PC-9 (cell line): ENCODE data around the gene MXRA7. TPM values are rescaled to one million over a fixed set of nuclear protein-coding genes. Genes with fewer than 3 reads are reported as not detected.
A peak's percentile ranks its signal among the peaks of the same experiment; 100 is the strongest.

Experiments
- BruUV-seq: library from RNA; stranded (reverse); fragments of 400-500 nt; replicated peaks from 2 replicates; lab custom pipeline; 2021; lab: Mats Ljungman, UMichigan
- CTCF ChIA-PET: fragments of 300-600 bp; sonication (Branson Sonifier 250); formaldehyde crosslinking; loops from one replicate; lab custom pipeline; 2022; ENCODE audit warnings: antibody characterized with exemption; lab: Charles Lee
- POLR2A ChIA-PET: fragments of 300-600 bp; sonication (Branson Sonifier 250); formaldehyde crosslinking; loops from one replicate; lab custom pipeline; 2022; ENCODE audit warnings: antibody characterized with exemption; ENCODE audit not compliant: unreplicated experiment; lab: Charles Lee
- DNase-seq, 2 experiments: peaks; one replicate each; pipeline versions ENCODE4 v3.0.0 to v3.0.0-alpha.2; 2015 to 2022; ENCODE audit warnings: mixed read lengths in 1 of 2
- H2AFZ ChIP-seq: fragments of 200-600 bp; sonication (generic); 2 replicates; pipeline ENCODE4 v1.8.1; 2017; ENCODE audit warnings: antibody characterized with exemption
- H3F3A ChIP-seq: fragments of 200-600 bp; sonication (generic); 2 replicates; pipeline ENCODE4 v1.8.1; 2017; ENCODE audit warnings: antibody characterized with exemption, mild to moderate bottlenecking, low read depth; ENCODE audit not compliant: insufficient read depth
- H3K27ac ChIP-seq: fragments of 200-600 bp; sonication (generic); 2 replicates; pipeline ENCODE4 v1.6.1; 2016; ENCODE audit warnings: mixed run types
- H3K27me3 ChIP-seq: fragments of 200-600 bp; sonication (generic); 2 replicates; pipeline ENCODE4 v1.6.1; 2016; ENCODE audit warnings: low read depth, mixed run types; ENCODE audit not compliant: insufficient read depth
- H3K36me3 ChIP-seq: fragments of 200-600 bp; sonication (generic); 2 replicates; pipeline ENCODE4 v1.6.1; 2016; ENCODE audit warnings: low read depth, mixed run types
- H3K4me1 ChIP-seq: fragments of 200-600 bp; sonication (generic); replicated peaks from 2 replicates; pipeline ENCODE4 v1.6.1; 2016; ENCODE audit warnings: mixed run types; ENCODE audit not compliant: insufficient read depth
- H3K4me2 ChIP-seq: fragments of 200-600 bp; sonication (generic); 2 replicates; pipeline ENCODE4 v1.6.1; 2017; ENCODE audit warnings: mixed run types
- H3K4me3 ChIP-seq: fragments of 200-600 bp; sonication (generic); 2 replicates; pipeline ENCODE4 v1.6.1; 2016; ENCODE audit warnings: mixed run types
- H3K79me2 ChIP-seq: fragments of 200-600 bp; sonication (generic); 2 replicates; pipeline ENCODE4 v1.6.1; 2017; ENCODE audit warnings: low read depth, mixed run types
- H3K9me2 ChIP-seq: fragments of 200-600 bp; sonication (generic); 2 replicates; pipeline ENCODE4 v1.8.1; 2017; ENCODE audit warnings: mild to moderate bottlenecking; ENCODE audit not compliant: insufficient read depth
- H3K9me3 ChIP-seq: fragments of 200-600 bp; sonication (generic); 2 replicates; pipeline ENCODE4 v1.8.1; 2016; ENCODE audit warnings: low read depth; ENCODE audit not compliant: insufficient read depth
- H4K20me1 ChIP-seq: fragments of 200-600 bp; sonication (generic); 2 replicates; pipeline ENCODE4 v1.8.1; 2017; ENCODE audit not compliant: insufficient read depth
- EZH2 ChIP-seq: fragments of 200-600 bp; sonication (generic); IDR thresholded peaks from 2 replicates; pipeline ENCODE4 v1.8.0; 2017; ENCODE audit warnings: antibody characterized with exemption, low read depth
- intact Hi-C: fragments of 100-400 bp; cut with micrococcal nuclease; formaldehyde crosslinking; loops from one replicate; pipeline ENCODE4 v1.10.0; 2022; ENCODE audit not compliant: unreplicated experiment
- total RNA-seq: library from RNA; stranded (reverse); gene quantifications from 2 replicates; pipeline ENCODE4 v1.2.3, GENCODE V29; 2021
- TF ChIP-seq, protein P1 (sequence below): fragments of 200-600 bp; sonication (generic); conservative IDR thresholded peaks from 2 replicates; pipeline ENCODE4 v1.6.1; 2017; ENCODE audit warnings: mixed run types, antibody characterized with exemption, mild to moderate bottlenecking, moderate library complexity

The MXRA7 gene
- total RNA-seq, 1 experiment from 2014 or later = 5.5 TPM

DNA sequence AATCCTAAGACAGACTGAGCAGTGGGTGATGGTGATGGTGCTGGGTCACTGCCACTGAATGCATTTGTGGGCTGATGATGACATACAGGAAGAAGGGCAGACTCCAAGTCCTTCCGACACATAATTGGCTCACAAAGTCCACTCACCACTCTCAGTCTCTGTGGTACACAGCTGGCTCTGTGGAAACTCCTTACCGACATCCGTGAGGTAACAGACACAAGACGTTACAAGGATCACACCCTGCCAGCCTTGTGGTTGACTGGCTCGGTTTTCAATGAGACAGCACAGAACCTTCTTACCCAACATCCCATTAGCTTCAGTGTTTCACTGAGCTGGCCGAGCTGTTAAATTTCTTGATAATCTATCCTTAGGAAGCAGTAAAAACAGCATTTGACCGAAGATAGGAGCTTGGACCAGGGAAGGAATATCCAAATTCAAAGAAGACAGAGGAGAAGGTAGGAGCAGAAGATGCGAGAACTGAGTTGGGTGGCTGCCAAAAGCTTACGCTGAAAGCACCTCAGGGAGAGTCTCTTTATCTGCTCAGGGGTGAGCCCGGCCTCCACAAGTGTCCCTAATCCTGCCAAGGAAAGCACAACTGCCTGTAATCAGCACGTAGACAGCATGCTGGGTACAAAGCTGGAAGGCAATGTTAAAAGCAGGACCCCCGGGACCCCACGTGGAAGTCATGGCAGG, 5.5 kb upstream of the MXRA7 start:
- DNase-seq = no peak
- Histone ChIP-seq H3K9me3 (no peaks in the 10 kb centered on the region), H3K4me3 (no peak overlapping the region), H3K79me2 (no peaks in the 10 kb centered on the region), H3K9me2 (no peaks in the 10 kb centered on the region), H3K36me3 (no peaks in the 10 kb centered on the region), H4K20me1 (no peaks in the 10 kb centered on the region), H3K27me3 (no peaks in the 10 kb centered on the region), H3F3A (peaks cover 7% of the 10 kb centered on the region; the same call in 1 of the 2 replicates), H3K4me1 (0 out of 2 replicates have a peak, but pooled peaks cover 4% of the 10 kb centered on the region), H2AFZ (no peak overlapping the region), H3K4me2 (no peak overlapping the region), H3K27ac (no peak overlapping the region)
- POLR2A ChIA-PET = no interaction called here
- intact Hi-C loops = loop anchor here (10.0 kb wide), 1 partner anchor 251 kb away; the partner anchor contains the start of gene AANAT
- no TSS peak for BruUV-seq
- CTCF ChIA-PET = interaction anchor here (0.6 to 1.0 kb wide), 2 partner anchors 62 to 223 kb away, joined by 3 to 9 read pairs; no protein-coding TSS in a partner anchor
- TF ChIP-seq, protein P1, sequence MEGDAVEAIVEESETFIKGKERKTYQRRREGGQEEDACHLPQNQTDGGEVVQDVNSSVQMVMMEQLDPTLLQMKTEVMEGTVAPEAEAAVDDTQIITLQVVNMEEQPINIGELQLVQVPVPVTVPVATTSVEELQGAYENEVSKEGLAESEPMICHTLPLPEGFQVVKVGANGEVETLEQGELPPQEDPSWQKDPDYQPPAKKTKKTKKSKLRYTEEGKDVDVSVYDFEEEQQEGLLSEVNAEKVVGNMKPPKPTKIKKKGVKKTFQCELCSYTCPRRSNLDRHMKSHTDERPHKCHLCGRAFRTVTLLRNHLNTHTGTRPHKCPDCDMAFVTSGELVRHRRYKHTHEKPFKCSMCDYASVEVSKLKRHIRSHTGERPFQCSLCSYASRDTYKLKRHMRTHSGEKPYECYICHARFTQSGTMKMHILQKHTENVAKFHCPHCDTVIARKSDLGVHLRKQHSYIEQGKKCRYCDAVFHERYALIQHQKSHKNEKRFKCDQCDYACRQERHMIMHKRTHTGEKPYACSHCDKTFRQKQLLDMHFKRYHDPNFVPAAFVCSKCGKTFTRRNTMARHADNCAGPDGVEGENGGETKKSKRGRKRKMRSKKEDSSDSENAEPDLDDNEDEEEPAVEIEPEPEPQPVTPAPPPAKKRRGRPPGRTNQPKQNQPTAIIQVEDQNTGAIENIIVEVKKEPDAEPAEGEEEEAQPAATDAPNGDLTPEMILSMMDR = no peak
- no peak for TF ChIP-seq EZH2

DNA sequence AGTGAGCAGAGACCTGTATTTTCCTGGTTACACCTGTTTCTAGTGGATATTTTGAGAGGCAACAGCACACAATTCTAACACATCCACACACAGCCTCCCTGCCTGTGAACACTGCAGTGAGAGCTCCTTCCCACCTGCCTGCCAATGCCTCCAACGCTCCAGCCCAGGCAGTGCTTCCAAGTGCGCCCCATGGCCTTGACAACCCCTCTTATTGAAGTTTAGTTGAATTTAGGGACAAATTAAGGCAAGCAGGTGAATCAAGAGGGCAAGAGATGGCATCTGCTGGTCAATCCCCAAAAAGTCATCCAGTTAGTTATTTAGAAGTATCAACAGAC, 4.7 kb upstream of the MXRA7 start:
- POLR2A ChIA-PET = no interaction called here
- no peak overlapping the region for H3K4me3 ChIP-seq
- H3K36me3 ChIP-seq = no peaks in the 10 kb centered on the region

GRCh38 chr17:76714822-76715495, 4.2 kb upstream of the MXRA7 start:
- peak in 1 of 2 experiments; percentile 61 for DNase-seq
- H3K9me3 ChIP-seq = no peaks in the 10 kb centered on the region
- H3K4me3 ChIP-seq = no peak overlapping the region
- H3K4me1 ChIP-seq = 0 out of 2 replicates have a peak, but pooled peaks cover 6% of the 10 kb centered on the region
- POLR2A ChIA-PET = no interaction called here
- no peaks in the 10 kb centered on the region for H4K20me1 ChIP-seq
- H3K79me2 ChIP-seq = no peaks in the 10 kb centered on the region
- H3K9me2 ChIP-seq = no peaks in the 10 kb centered on the region
- BruUV-seq = no TSS peak
- no peaks in the 10 kb centered on the region for H3K36me3 ChIP-seq
- peaks cover 7% of the 10 kb centered on the region; the same call in 1 of the 2 replicates for H3F3A ChIP-seq
- no peaks in the 10 kb centered on the region for H3K27me3 ChIP-seq
- TF ChIP-seq, protein P1 = peak; percentile 86
- no peak for TF ChIP-seq EZH2
- H3K4me2 ChIP-seq = no peak overlapping the region
- CTCF ChIA-PET = interaction anchor here (1.2 kb wide), 1 partner anchor 91 kb away, joined by 3 read pairs; no protein-coding TSS in a partner anchor
- H2AFZ ChIP-seq = no peak overlapping the region
- H3K27ac ChIP-seq = no peak overlapping the region
- intact Hi-C loops = loop anchor here (1.0 to 10.0 kb wide), 3 partner anchors 192 to 307 kb away; partner anchors contain the start of gene AANAT

More for the DNA sequence above, 4.7 kb upstream of the MXRA7 start:
- Histone ChIP-seq H3K27me3 (no peaks in the 10 kb centered on the region), H3K9me2 (no peaks in the 10 kb centered on the region), H3K27ac (no peak overlapping the region), H4K20me1 (no peaks in the 10 kb centered on the region), H2AFZ (no peak overlapping the region), H3K79me2 (no peaks in the 10 kb centered on the region), H3K4me1 (0 out of 2 replicates have a peak, but pooled peaks cover 6% of the 10 kb centered on the region), H3K4me2 (no peak overlapping the region), H3F3A (peaks cover 7% of the 10 kb centered on the region; the same call in 1 of the 2 replicates), H3K9me3 (no peaks in the 10 kb centered on the region)
- CTCF ChIA-PET = no interaction called here
- TF ChIP-seq, protein P1 = no peak
- TF ChIP-seq EZH2 = no peak
- DNase-seq = no peak
- intact Hi-C loops = loop anchor here (1.0 to 10.0 kb wide), 2 partner anchors 251 to 307 kb away; partner anchors contain the start of gene AANAT
- BruUV-seq = no TSS peak
